ENCODE results near the gene ECI1. TPM values are rescaled to one million over a fixed set of nuclear protein-coding genes. Genes with fewer than 3 reads are reported as not detected.
A peak's percentile ranks its signal among the peaks of the same experiment; 100 is the strongest.
"Not testable (repeated sequence)": the region's sequence is repeated elsewhere in the genome, so short reads cannot be mapped to it uniquely, and the experiment has no call there.

ECI1 gene
- total RNA-seq, 2 donors from 2014 or later, result 71.8 to 108 TPM

DNA sequence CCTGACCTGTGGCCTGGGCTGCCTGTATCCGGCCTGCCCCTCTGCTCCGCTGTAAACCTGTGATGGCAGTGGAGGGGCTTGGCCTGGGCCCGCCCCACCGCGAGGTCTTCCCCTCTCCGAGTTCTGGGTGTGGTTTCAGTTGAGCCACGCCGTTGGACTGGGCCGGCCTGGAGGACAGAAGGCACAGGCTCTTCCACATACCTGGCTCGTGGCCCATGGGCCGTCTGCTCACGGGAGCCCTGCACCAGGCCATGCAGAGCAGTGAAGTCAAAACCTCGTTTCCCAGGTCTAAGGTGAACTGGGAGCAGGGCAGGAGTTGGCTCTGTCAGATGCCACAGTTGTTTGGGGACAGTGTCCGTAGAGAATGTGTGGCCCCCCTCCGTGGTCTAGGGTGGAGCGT, 22.1 kb upstream of the ECI1 start:
- H3K27ac ChIP-seq, result no peak overlapping the region
- TF ChIP-seq, protein P1, sequence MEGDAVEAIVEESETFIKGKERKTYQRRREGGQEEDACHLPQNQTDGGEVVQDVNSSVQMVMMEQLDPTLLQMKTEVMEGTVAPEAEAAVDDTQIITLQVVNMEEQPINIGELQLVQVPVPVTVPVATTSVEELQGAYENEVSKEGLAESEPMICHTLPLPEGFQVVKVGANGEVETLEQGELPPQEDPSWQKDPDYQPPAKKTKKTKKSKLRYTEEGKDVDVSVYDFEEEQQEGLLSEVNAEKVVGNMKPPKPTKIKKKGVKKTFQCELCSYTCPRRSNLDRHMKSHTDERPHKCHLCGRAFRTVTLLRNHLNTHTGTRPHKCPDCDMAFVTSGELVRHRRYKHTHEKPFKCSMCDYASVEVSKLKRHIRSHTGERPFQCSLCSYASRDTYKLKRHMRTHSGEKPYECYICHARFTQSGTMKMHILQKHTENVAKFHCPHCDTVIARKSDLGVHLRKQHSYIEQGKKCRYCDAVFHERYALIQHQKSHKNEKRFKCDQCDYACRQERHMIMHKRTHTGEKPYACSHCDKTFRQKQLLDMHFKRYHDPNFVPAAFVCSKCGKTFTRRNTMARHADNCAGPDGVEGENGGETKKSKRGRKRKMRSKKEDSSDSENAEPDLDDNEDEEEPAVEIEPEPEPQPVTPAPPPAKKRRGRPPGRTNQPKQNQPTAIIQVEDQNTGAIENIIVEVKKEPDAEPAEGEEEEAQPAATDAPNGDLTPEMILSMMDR (IDR thresholded peaks at IDR 0.05), result no peak
- H3K4me1 ChIP-seq, result peaks cover 0 to 16% of the 10 kb centered on the region in 2 donors
- H3K4me3 ChIP-seq, result no peak overlapping the region
- no peaks in the 10 kb centered on the region for H3K9me3 ChIP-seq
- H3K27me3 ChIP-seq, result no peaks in the 10 kb centered on the region
- peaks cover 3% of the 10 kb centered on the region for H3K36me3 ChIP-seq
- DNase-seq (ENCODE audit: low spot score), result no peak

DNA sequence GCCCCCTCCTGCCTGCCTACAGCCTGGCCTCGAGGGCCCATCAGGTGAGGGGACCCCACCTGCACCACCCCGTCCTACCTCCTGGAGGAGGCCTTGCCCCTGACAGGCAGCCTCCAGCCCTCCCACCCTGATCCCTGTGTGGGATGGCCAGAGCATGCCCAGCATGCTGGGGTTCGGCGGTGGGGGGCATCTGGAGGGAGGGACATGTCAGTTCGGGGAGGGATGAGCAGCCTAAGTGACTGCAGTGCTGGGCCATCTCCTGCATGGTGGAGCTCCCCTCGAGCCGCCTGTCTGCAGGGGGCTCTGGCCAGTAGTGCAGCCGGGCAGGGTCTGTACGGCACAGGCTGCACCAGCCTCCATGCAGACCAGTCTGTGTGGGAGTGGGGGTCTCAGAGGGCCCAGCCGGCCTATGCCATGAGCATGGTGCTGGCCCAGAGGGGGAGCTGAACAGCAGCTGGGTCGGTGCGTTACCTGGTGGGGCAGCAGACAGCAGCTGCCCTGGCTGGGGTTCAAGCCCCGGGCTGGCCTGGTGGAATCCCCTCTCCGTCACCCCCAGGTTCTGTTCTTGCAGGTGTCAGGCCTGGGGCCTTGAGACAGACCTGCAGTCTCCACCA, 20.6 kb upstream of the ECI1 start:
- Histone ChIP-seq H3K27ac (no peak overlapping the region), H3K36me3 (no peaks in the 10 kb centered on the region), H3K9me3 (no peaks in the 10 kb centered on the region), H3K4me1 (peaks cover 0 to 17% of the 10 kb centered on the region in 2 donors), H3K27me3 (no peaks in the 10 kb centered on the region), H3K4me3 (no peak overlapping the region)
- DNase-seq (ENCODE audit: low spot score), result no peak
- TF ChIP-seq, protein P1 (IDR thresholded peaks at IDR 0.05), result no peak

DNA sequence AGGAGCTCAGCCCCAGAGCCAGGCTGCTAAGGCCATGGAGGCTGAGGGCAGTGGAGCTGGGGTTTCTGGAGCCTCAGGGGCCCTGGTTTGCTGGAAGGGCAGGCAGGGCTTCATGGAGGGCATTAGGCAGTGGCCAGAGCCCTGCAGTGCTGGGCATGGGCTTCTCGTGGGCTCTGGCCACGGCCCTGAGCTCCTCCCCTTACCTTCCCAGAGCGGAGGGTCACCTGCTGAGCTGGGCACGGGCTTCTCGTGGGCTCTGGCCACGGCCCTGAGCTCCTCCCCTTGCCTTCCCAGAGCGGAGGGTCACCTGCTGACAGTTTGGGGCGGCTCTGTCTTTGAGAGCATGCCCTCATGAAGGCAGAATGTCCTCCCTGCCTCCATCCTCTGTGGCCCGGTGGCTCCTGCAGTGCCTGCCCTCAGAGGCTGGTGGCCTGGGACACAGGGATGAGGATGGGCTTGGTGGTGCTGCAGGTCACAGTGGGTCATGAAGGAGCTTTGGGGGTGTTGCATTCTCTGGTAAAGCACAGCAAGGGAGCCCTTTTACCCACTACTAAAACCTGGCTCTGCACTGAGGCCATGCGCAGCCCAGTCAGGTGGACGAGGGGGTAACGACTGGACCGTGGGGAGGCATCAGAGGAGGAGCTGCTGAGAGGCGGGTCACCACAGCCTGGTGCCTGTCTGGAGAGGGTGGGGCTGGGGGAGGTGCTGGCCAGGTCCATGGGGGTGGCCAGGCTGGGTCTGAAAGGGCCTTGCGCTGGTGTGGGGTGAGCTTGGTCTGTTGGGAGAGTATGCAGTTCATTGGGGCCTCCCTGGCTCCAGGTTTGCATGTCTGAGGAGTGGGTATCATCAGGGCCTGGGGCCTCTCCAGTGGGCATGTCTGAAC, 19.4 kb upstream of the ECI1 start:
- Histone ChIP-seq H3K9me3 (no peaks in the 10 kb centered on the region), H3K27me3 (no peaks in the 10 kb centered on the region), H3K36me3 (no peaks in the 10 kb centered on the region), H3K27ac (no peak overlapping the region), H3K4me3 (no peak overlapping the region), H3K4me1 (peaks cover 0 to 27% of the 10 kb centered on the region in 2 donors)
- TF ChIP-seq, protein P1 (IDR thresholded peaks at IDR 0.05), result no peak
- DNase-seq (ENCODE audit: low spot score), result no peak

DNA sequence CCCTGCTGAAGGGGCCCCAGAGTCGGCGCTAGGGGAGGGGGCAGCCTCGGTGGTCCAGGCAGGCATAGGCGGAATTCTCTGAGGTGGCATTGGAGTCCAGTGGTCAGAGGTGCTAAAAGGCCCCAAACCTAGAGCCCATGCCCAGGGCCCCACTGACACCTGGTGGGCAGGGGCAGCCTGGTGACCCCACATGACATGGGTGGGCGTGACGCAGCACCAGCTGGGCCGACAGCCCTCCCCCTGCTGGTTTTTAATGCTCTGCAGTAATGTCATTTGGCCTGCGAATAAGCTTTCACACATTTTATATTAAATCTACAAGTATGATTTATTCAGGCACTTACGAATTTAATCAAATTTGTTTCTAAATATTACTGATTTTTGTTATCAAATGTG, 18.7 kb upstream of the ECI1 start:
- peaks cover 0 to 35% of the 10 kb centered on the region in 2 donors for H3K4me1 ChIP-seq
- H3K36me3 ChIP-seq, result peaks cover 4% of the 10 kb centered on the region
- TF ChIP-seq, protein P1 (IDR thresholded peaks at IDR 0.05), result no peak
- H3K9me3 ChIP-seq, result no peaks in the 10 kb centered on the region
- no peak overlapping the region for H3K4me3 ChIP-seq
- H3K27me3 ChIP-seq, result no peaks in the 10 kb centered on the region
- no peak overlapping the region for H3K27ac ChIP-seq
- DNase-seq (ENCODE audit: low spot score), result no peak

DNA sequence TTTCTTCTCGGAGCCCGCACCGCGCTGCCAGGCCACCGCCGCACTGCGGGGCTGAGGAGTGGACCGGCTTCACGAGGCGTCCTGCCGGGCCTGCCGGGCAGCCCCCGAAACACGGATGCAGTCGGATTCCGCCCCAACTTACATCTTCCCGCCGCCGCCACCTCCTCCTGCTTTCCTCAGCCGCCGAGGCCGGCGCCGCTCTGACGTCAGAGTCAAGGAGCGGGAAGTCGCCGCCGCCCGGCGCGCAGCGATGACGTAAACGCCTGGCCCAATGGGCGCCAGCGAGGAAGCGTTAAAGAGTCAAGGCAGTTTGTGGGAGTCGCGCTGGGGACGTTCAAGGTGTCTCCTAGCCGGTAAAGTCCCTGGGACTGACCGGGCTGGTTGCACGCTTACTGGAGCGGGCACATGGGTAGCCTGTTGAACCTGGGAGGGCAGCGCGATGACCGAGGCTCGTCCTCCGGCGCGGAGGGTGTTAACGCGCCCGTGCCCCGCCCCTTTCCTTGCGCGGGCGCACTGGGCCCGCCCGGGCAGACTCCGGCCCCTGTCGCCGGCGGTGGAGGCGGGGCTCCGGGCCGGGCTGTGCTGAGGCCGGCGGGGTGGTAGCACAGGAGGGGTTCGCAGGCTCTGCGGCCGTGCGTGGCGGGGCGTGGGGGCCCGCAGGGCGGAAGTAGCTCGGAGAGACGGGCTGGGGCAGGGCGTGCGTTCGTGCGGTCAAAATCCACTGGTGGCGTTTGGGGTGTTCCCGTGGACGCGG, 16.7 kb upstream of the ECI1 start, which contains the start of gene RNPS1:
TSS of gene RNPS1 (minus strand) at position 214 of the 754 bp plus-strand sequence. CDS start 3,483 bp downstream, outside the sequence.
- Histone ChIP-seq H3K36me3 (peaks cover 16% of the 10 kb centered on the region), H3K27ac (peak within 1 kb of the TSS; percentile 95), H3K27me3 (no peaks in the 10 kb centered on the region), H3K9me3 (no peaks in the 10 kb centered on the region), H3K4me1 (peaks cover 0 to 36% of the 10 kb centered on the region in 2 donors), H3K4me3 (peak within 1 kb of the TSS; percentile 57 to 90)
- TF ChIP-seq, protein P1 (IDR thresholded peaks at IDR 0.05), result no peak
- DNase-seq (ENCODE audit: low spot score), result peak; percentile 97

DNA sequence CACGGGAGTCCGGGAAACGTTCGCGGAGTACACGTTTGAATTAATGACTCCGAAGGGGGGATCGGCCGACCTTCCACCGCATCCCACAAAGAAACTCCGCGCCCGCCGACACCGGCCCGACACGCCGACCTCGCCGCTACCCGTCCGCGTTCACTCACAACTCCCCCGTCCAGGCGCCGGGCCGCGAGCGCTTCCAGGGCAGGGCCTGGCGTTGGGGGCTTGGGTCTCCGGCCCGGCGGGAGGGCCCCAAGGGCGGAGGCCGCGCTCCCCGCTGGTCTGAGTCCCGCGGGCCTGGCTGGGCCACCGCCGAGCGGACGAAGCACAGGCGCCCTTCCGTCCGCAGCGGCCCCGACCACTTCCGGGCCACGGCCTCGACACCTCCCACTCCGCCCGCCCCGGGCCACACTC, 16.1 kb upstream of the ECI1 start:
- peak overlapping the region; percentile 57 to 90 for H3K4me3 ChIP-seq
- peak overlapping the region; percentile 95 for H3K27ac ChIP-seq
- not testable (repeated sequence) for H3K27me3 ChIP-seq; DNase-seq (ENCODE audit: low spot score); H3K9me3 ChIP-seq
- H3K36me3 ChIP-seq, result peaks cover 21% of the 10 kb centered on the region
- peaks cover 0 to 36% of the 10 kb centered on the region in 2 donors for H3K4me1 ChIP-seq

DNA sequence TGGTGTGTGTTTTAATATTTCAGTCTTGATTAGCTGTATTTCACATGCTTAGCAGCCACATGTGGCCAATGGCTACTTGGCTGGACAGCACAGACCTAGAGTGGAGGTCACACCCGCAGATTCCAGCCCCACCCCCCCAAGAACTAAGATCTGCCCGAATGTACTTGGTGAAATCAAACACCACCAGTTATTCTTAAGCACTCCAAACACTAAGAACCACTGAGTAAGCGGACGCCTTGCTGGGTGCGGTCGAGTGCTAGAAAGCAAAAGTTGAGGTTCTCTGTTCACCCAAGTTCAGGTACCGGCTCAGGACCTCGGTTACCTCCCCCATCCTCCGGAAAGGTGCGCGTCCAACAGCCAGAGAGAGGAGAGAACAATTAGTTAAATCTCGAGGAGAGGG, 15.5 kb upstream of the ECI1 start:
- Histone ChIP-seq H3K27ac (peak overlapping the region in 1 of 2 donors; percentile 95), H3K4me1 (peaks cover 0 to 36% of the 10 kb centered on the region in 2 donors), H3K36me3 (peaks cover 28% of the 10 kb centered on the region), H3K4me3 (peak overlapping the region; percentile 57 to 90)
- not testable (repeated sequence) for H3K9me3 ChIP-seq; H3K27me3 ChIP-seq; DNase-seq (ENCODE audit: low spot score)

DNA sequence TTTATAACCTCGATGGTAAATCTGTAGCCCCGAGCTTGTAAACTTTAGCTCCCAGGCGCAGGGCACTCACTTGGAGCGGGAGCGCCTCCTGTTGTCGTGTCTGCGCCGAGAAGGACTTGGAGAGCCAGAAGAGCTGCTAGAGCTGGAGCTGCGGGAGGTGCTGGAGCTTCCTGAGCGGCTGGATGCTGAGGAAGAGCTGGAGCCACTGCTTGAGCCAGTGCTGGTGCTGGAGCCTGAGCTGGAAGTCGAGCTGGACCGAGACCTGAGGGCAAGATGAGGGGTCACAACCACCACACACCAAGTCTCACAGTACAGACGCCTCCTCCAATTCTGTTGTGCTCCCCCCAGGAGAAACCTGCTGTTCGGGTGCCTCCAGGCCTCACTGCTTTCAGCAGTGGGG, 11.6 kb upstream of the ECI1 start:
- not testable (repeated sequence) for H3K4me3 ChIP-seq; DNase-seq (ENCODE audit: low spot score)
- H3K36me3 ChIP-seq, result peaks cover 62% of the 10 kb centered on the region

More for the DNA sequence above, 11.6 kb upstream of the ECI1 start:
- H3K27me3 ChIP-seq, H3K9me3 ChIP-seq, H3K27ac ChIP-seq: not testable (repeated sequence)
- H3K4me1 ChIP-seq, result peaks cover 0 to 20% of the 10 kb centered on the region in 2 donors

All from right atrium auricular region (tissue), 2 donors.